Breast epithelium (tissue), 4 donors: ENCODE results near the gene LTV1. TPM values are rescaled to one million over a fixed set of nuclear protein-coding genes. Genes with fewer than 3 reads are reported as not detected.
"Not testable (repeated sequence)": the region's sequence is repeated elsewhere in the genome, so short reads cannot be mapped to it uniquely, and the experiment has no call there.

Source experiments
- DNase-seq, 2 donors: peaks; one replicate each; pipeline ENCODE4 v3.0.0-alpha.2; 2019; ENCODE audit warnings: low spot score in 2 of 2
- H3K27ac ChIP-seq, 2 donors: fragments of 200-600 bp; sonication (generic) in 1 of 2; one replicate each; pipeline ENCODE4 v1.5.1; 2016 to 2019; ENCODE audit warnings: mild to moderate bottlenecking in 1 of 2
- H3K27me3 ChIP-seq, 2 donors: fragments of 200-600 bp; sonication (generic) in 1 of 2; one replicate each; pipeline versions ENCODE4 v1.5.1 to v1.6.0; 2017 to 2019; ENCODE audit warnings: control low read depth in 1 of 2, mild to moderate bottlenecking in 1 of 2
- H3K36me3 ChIP-seq: fragments of 200-600 bp; one replicate; pipeline ENCODE4 v1.5.1; 2019
- H3K4me1 ChIP-seq, 2 donors: fragments of 200-600 bp; sonication (generic); one replicate each; pipeline ENCODE4 v1.5.1; 2016 to 2019; ENCODE audit warnings: control low read depth in 1 of 2
- H3K4me3 ChIP-seq, 3 donors: fragments of 200-600 bp; sonication (generic); 1 replicate in 2 of 3; 2 replicates in 1 of 3; pipeline ENCODE4 v1.5.1; 2016 to 2019; ENCODE audit warnings: mild to moderate bottlenecking in 3 of 3, moderate library complexity in 2 of 3
- H3K9me3 ChIP-seq, 2 donors: fragments of 200-600 bp; sonication (generic) in 1 of 2; one replicate each; pipeline ENCODE4 v1.5.1; 2016 to 2019; ENCODE audit warnings: control low read depth in 1 of 2
- POLR2A ChIP-seq: fragments of 450-650 bp; IDR thresholded peaks from one replicate; pipeline ENCODE4 v1.6.1; 2016; ENCODE audit warnings: antibody characterized with exemption, mild to moderate bottlenecking, moderate library complexity
- POLR2AphosphoS5 ChIP-seq, 3 donors: sonication (generic); formaldehyde crosslinking; IDR thresholded peaks; one replicate each; pipeline ENCODE4 v1.6.1; 2017; ENCODE audit warnings: antibody characterized with exemption in 3 of 3
- intact Hi-C: fragments of 100-400 bp; cut with DNase I; formaldehyde crosslinking; loops from one replicate; pipeline ENCODE4 v1.15.1; 2023; ENCODE audit warnings: low total_unique reads
- total RNA-seq, 3 donors: library from RNA; depleted of rRNA; stranded (reverse); fragments of >200 nt; gene quantifications; one replicate each; pipeline ENCODE4 v1.1.0, GENCODE V29; 2016
- TF ChIP-seq, protein P1 (sequence below), 3 donors: fragments of 450-650 bp; IDR thresholded peaks; one replicate each; pipeline ENCODE4 v1.5.1; 2016 to 2017; ENCODE audit warnings: antibody characterized with exemption in 3 of 3, mild to moderate bottlenecking in 3 of 3, moderate library complexity in 3 of 3

Gene LTV1
- total RNA-seq, 3 donors from 2014 or later: 16.2 to 22.0 (median 16.7) TPM

DNA sequence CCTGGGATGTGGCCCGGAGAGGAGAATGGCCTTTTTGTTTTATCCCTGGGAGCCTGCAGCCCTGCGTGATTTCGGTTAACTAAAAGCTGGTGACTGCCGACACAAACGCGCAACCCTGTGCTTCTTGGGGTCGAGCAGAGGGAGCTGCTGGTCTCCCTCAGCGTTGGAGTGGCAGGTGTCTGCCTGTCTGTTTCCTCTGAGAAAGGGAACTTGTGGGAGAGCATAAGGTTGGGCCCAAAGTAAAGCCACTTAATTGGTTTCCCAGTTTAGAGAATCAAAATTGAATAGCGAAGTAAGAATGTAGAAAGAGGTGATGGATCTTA, 500 bp downstream of the LTV1 start:
- H3K9me3 ChIP-seq: no peaks in the 10 kb centered on the region
- no peaks in the 10 kb centered on the region for H3K27me3 ChIP-seq
- TF ChIP-seq POLR2AphosphoS5 (IDR thresholded peaks at IDR 0.05): no peak
- no peak for TF ChIP-seq POLR2A
- TF ChIP-seq, protein P1, sequence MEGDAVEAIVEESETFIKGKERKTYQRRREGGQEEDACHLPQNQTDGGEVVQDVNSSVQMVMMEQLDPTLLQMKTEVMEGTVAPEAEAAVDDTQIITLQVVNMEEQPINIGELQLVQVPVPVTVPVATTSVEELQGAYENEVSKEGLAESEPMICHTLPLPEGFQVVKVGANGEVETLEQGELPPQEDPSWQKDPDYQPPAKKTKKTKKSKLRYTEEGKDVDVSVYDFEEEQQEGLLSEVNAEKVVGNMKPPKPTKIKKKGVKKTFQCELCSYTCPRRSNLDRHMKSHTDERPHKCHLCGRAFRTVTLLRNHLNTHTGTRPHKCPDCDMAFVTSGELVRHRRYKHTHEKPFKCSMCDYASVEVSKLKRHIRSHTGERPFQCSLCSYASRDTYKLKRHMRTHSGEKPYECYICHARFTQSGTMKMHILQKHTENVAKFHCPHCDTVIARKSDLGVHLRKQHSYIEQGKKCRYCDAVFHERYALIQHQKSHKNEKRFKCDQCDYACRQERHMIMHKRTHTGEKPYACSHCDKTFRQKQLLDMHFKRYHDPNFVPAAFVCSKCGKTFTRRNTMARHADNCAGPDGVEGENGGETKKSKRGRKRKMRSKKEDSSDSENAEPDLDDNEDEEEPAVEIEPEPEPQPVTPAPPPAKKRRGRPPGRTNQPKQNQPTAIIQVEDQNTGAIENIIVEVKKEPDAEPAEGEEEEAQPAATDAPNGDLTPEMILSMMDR (IDR thresholded peaks at IDR 0.05): no peak
- intact Hi-C loops: loop anchor here (5.0 kb wide), 1 partner anchor 896 kb away; the partner anchor contains the start of gene HIVEP2
- H3K27ac ChIP-seq: peak overlapping the region; percentile 95 to 98
- H3K36me3 ChIP-seq: no peaks in the 10 kb centered on the region
- DNase-seq: no peak
- H3K4me1 ChIP-seq: peaks cover 0 to 8% of the 10 kb centered on the region in 2 donors
- H3K4me3 ChIP-seq: peak overlapping the region; percentile 66 to 80 (median 75)

DNA sequence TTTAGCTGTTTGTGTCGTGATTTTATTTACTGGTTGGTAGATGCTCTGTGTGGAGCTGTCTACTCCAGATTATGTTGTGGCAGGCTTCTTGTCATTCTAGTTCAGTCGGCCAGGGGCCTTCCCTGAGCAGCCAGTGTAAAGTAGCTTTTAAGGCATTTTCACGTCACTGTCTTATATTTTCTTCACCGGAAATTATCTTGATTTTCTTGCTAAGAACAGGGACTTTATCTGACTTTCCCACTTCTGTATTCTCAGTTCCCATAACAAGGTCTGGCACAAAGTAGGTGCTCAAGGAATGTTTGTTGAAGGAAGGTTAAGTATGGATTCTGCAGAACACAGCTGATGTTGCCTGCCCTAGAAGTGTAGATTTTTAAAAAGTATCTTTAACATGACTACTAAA, 868 bp downstream of the LTV1 start:
- Histone ChIP-seq H3K27ac (peak overlapping the region; percentile 95 to 98), H3K27me3 (no peaks in the 10 kb centered on the region), H3K9me3 (no peaks in the 10 kb centered on the region), H3K4me3 (peak overlapping the region; percentile 66 to 80 (median 75)), H3K36me3 (no peaks in the 10 kb centered on the region), H3K4me1 (peaks cover 0 to 8% of the 10 kb centered on the region in 2 donors)
- TF ChIP-seq POLR2AphosphoS5 (IDR thresholded peaks at IDR 0.05): no peak
- TF ChIP-seq POLR2A: no peak
- TF ChIP-seq, protein P1 (IDR thresholded peaks at IDR 0.05): no peak
- intact Hi-C loops: loop anchor here (5.0 kb wide), 1 partner anchor 897 kb away; the partner anchor contains the start of gene HIVEP2
- DNase-seq: no peak

DNA sequence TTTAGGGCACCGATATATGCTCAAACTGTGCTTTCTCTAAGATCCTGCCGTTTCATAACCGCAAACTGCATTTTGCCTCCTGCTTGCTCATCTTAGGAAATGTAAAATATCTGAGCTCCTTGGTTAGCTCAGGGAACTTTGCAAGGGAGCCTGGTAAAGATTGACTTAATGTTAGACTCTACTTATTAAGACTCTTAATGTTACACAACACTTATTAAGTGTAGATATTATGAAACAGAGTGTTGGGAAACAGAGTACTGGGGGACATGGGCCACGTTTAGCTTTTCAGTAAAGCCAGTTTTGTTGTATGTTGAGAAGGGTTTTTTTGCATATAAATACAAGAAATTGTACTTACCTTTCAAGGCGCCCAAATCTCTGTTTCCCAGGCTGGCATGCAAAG, 1.9 kb downstream of the LTV1 start:
- intact Hi-C loops: no loop called here
- Histone ChIP-seq H3K36me3 (no peaks in the 10 kb centered on the region), H3K27me3 (no peaks in the 10 kb centered on the region)

DNA sequence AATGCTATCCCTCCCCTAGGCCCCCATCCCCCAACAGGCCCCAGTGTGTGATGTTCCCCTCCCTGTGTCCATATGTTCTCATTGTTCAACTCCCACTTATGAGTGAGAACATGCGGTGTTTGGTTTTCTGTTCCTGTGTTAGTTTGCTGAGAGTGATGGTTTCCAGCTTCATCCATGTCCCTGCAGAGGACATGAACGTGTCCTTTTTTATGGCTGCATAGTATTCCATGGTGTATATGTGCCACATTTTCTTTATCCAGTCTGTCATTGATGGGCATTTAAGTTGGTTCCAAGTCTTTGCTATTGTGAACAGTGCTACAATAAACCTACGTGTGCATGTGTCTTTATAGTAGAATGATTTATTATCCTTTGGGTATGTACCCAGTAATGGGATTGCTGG, 8.6 kb downstream of the LTV1 start:
- H3K9me3 ChIP-seq, H3K4me1 ChIP-seq, H3K27ac ChIP-seq, H3K36me3 ChIP-seq, intact Hi-C loops, H3K27me3 ChIP-seq, H3K4me3 ChIP-seq, DNase-seq: not testable (repeated sequence)

More for the DNA sequence above, 1.9 kb downstream of the LTV1 start:
- H3K4me1 ChIP-seq: peaks cover 0 to 8% of the 10 kb centered on the region in 2 donors
- no peak overlapping the region for H3K27ac ChIP-seq
- H3K4me3 ChIP-seq: no peak overlapping the region
- no peak for DNase-seq
- no peaks in the 10 kb centered on the region for H3K9me3 ChIP-seq
- no peak for TF ChIP-seq POLR2A
- TF ChIP-seq, protein P1 (IDR thresholded peaks at IDR 0.05): no peak
- TF ChIP-seq POLR2AphosphoS5 (IDR thresholded peaks at IDR 0.05): no peak

DNA sequence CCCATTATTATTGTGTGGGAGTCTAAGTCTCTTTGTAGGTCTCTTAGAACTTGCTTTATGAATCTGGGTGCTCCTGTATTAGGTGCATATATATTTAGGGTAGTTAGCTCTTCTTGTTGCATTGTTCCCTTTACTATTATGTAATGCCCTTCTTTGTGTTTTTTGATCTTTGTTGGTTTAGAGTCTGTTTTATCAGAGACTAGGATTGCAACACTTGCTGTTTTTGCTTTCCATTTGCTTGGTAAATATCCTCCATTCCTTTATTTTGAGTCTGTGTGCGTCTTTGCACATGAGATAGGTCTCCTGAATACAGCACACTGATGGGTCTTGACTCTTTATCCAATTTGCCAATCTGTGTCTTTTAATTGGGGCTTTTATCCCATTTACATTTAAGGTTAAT, 11.9 kb downstream of the LTV1 start:
- H3K27ac ChIP-seq, H3K9me3 ChIP-seq, H3K4me3 ChIP-seq, DNase-seq, intact Hi-C loops, H3K4me1 ChIP-seq, H3K27me3 ChIP-seq: not testable (repeated sequence)
- peaks cover 11% of the 10 kb centered on the region for H3K36me3 ChIP-seq

DNA sequence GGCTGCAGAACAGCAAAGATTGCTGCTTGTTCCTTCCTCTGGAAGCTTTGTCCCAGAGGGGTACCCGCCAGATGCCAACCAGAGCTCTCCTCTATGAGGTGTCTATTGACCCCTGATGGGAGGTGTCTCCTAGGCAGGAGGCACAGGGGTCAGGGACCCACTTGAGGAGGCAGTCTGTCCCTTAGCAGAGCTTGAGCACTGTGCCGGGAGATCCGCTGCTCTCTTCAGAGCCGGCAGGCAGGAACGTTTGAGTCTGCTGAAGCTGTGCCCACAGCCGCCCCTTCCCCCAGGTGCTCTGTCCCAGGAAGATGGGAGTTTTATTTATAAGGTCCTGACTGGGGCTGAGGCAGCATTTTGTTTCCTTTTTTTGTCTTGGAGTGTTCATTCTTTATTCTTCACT, 13.6 kb downstream of the LTV1 start:
- H3K4me3 ChIP-seq, H3K27me3 ChIP-seq, DNase-seq, H3K9me3 ChIP-seq, H3K4me1 ChIP-seq, intact Hi-C loops, H3K27ac ChIP-seq: not testable (repeated sequence)
- H3K36me3 ChIP-seq: peaks cover 11% of the 10 kb centered on the region

DNA sequence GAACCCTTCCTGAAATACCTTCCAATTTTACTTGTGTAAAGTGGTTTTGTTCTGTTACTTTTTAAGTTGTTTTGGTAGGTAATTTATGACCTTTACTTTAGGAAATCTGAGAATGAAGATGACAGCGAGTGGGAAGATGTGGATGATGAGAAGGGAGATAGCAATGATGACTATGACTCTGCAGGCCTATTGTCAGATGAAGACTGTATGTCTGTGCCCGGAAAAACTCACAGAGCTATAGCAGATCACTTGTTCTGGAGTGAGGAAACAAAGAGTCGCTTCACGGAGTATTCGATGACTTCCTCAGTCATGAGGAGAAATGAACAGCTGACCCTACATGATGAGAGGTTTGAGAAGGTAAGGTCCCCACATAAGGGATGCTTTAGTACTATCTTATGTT, 14.5 kb downstream of the LTV1 start:
- Histone ChIP-seq H3K36me3 (peaks cover 11% of the 10 kb centered on the region), H3K27ac (no peak overlapping the region), H3K4me1 (no peaks in the 10 kb centered on the region), H3K9me3 (peaks cover 0 to 9% of the 10 kb centered on the region in 2 donors), H3K27me3 (no peaks in the 10 kb centered on the region), H3K4me3 (no peak overlapping the region)
- DNase-seq: no peak
- intact Hi-C loops: no loop called here
- no peak for TF ChIP-seq POLR2A
